ENCODE measurements around the gene ENHO.

DNA sequence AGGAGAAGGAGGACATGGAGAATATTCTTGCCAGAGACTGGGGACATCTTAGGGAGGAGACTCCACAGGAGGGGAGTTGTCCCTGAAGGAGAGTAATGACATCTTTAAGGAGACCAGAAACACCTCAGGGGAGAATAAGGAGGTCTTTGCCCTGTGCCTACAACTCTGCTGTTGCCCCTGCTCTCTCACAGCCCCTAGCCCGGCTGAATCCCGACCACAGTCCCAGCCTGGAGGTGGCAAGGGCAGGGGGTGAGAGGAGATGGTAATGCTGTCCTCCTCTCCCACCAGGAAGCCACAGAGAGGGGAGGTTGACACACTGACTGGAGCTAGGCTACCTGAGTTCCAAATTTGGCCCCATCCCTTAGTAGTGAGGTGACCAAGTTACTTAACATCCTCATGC, 30.2 kb upstream of the ENHO start:
- TF ChIP-seq, protein P1, sequence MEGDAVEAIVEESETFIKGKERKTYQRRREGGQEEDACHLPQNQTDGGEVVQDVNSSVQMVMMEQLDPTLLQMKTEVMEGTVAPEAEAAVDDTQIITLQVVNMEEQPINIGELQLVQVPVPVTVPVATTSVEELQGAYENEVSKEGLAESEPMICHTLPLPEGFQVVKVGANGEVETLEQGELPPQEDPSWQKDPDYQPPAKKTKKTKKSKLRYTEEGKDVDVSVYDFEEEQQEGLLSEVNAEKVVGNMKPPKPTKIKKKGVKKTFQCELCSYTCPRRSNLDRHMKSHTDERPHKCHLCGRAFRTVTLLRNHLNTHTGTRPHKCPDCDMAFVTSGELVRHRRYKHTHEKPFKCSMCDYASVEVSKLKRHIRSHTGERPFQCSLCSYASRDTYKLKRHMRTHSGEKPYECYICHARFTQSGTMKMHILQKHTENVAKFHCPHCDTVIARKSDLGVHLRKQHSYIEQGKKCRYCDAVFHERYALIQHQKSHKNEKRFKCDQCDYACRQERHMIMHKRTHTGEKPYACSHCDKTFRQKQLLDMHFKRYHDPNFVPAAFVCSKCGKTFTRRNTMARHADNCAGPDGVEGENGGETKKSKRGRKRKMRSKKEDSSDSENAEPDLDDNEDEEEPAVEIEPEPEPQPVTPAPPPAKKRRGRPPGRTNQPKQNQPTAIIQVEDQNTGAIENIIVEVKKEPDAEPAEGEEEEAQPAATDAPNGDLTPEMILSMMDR (conservative IDR thresholded peaks at IDR 0.05), result no peak
- no peak for TF ChIP-seq ZFX (IDR thresholded peaks at IDR 0.05)

Data from C4-2B (cell line).